HEK293 (cell line): ENCODE results near the gene ELL2.

Experiments used
- ELK4 ChIP-seq: IDR thresholded peaks from 2 replicates; pipeline ENCODE4 v1.6.1; 2011; ENCODE audit warnings: mild to moderate bottlenecking, low read depth, low read length, borderline replicate concordance
- HOXD13 ChIP-seq: sonication (generic); formaldehyde crosslinking; IDR thresholded peaks from 2 replicates; pipeline ENCODE4 v1.8.0; 2022; ENCODE audit warnings: missing genetic modification reagents, borderline replicate concordance
- PRDM1 ChIP-seq: fragments of 450-650 bp; formaldehyde crosslinking; IDR thresholded peaks from 2 replicates; pipeline ENCODE4; 2016; ENCODE audit warnings: missing biosample characterization, missing genetic modification characterization
- REST ChIP-seq: fragments of 450-650 bp; formaldehyde crosslinking; IDR thresholded peaks from 2 replicates; pipeline ENCODE4 v1.5.1; 2016; ENCODE audit warnings: missing biosample characterization, missing genetic modification characterization
- SCRT2 ChIP-seq: fragments of 450-650 bp; formaldehyde crosslinking; IDR thresholded peaks from 2 replicates; pipeline ENCODE4 v1.5.1; 2016; ENCODE audit warnings: missing biosample characterization, missing genetic modification characterization
- SP7 ChIP-seq: fragments of 450-650 bp; formaldehyde crosslinking; IDR thresholded peaks from 2 replicates; pipeline ENCODE4 v1.5.1; 2016; ENCODE audit warnings: missing biosample characterization, missing genetic modification characterization
- TCF7L2 ChIP-seq: IDR thresholded peaks from 2 replicates; pipeline ENCODE4 v1.6.1; 2011; ENCODE audit warnings: low read depth, mild to moderate bottlenecking, inconsistent platforms, low read length, moderate library complexity, borderline replicate concordance
- TSHZ1 ChIP-seq: fragments of 450-650 bp; formaldehyde crosslinking; IDR thresholded peaks from 2 replicates; pipeline ENCODE4 v1.5.1; 2016; ENCODE audit warnings: missing biosample characterization, missing genetic modification characterization, borderline replicate concordance
- ZBTB20 ChIP-seq: fragments of 450-650 bp; formaldehyde crosslinking; IDR thresholded peaks from 2 replicates; pipeline ENCODE4 v1.5.1; 2016; ENCODE audit warnings: missing biosample characterization, missing genetic modification characterization
- ZBTB44 ChIP-seq: fragments of 450-650 bp; IDR thresholded peaks from 2 replicates; pipeline ENCODE4 v1.5.1; 2018; ENCODE audit warnings: missing biosample characterization, mild to moderate bottlenecking, missing genetic modification characterization
- ZEB2 ChIP-seq: fragments of 450-650 bp; formaldehyde crosslinking; IDR thresholded peaks from 2 replicates; pipeline ENCODE4 v1.5.1; 2016; ENCODE audit warnings: missing biosample characterization, missing genetic modification characterization
- ZFHX2 ChIP-seq: fragments of 450-650 bp; formaldehyde crosslinking; conservative IDR thresholded peaks from 2 replicates; pipeline ENCODE4 v1.5.1; 2016; ENCODE audit warnings: missing biosample characterization, missing genetic modification characterization
- ZNF18 ChIP-seq: fragments of 450-650 bp; formaldehyde crosslinking; IDR thresholded peaks from 2 replicates; pipeline ENCODE4 v1.5.1; 2016; ENCODE audit warnings: missing biosample characterization, missing genetic modification characterization
- ZNF394 ChIP-seq: fragments of 450-650 bp; formaldehyde crosslinking; IDR thresholded peaks from 2 replicates; pipeline ENCODE4 v1.5.1; 2016; ENCODE audit warnings: missing biosample characterization, missing genetic modification characterization, mild to moderate bottlenecking, moderate library complexity, borderline replicate concordance
- ZNF521 ChIP-seq: fragments of 450-650 bp; formaldehyde crosslinking; IDR thresholded peaks from 2 replicates; pipeline ENCODE4 v1.5.1; 2017; ENCODE audit warnings: missing biosample characterization, mild to moderate bottlenecking, missing genetic modification characterization
- ZNF560 ChIP-seq: fragments of 450-650 bp; formaldehyde crosslinking; IDR thresholded peaks from 2 replicates; pipeline ENCODE4 v1.5.1; 2017; ENCODE audit warnings: missing biosample characterization, missing genetic modification characterization, borderline replicate concordance
- ZNF596 ChIP-seq: fragments of 450-650 bp; IDR thresholded peaks from 2 replicates; pipeline ENCODE4 v1.5.0; 2018; ENCODE audit warnings: missing biosample characterization, mild to moderate bottlenecking, missing genetic modification characterization, moderate library complexity
- ZNF600 ChIP-seq: fragments of 450-650 bp; formaldehyde crosslinking; IDR thresholded peaks from 2 replicates; pipeline ENCODE4 v1.5.1; 2016; ENCODE audit warnings: missing biosample characterization, missing genetic modification characterization
- ZNF639 ChIP-seq: fragments of 450-650 bp; formaldehyde crosslinking; IDR thresholded peaks from 2 replicates; pipeline ENCODE4 v1.5.1; 2016; ENCODE audit warnings: missing biosample characterization, missing genetic modification characterization
- ZNF664 ChIP-seq: fragments of 450-650 bp; formaldehyde crosslinking; IDR thresholded peaks from 2 replicates; pipeline ENCODE4 v1.5.1; 2016; ENCODE audit warnings: missing biosample characterization, missing genetic modification characterization
- ZNF670 ChIP-seq: fragments of 450-650 bp; formaldehyde crosslinking; IDR thresholded peaks from 2 replicates; pipeline ENCODE4 v1.5.1; 2016; ENCODE audit warnings: missing biosample characterization, missing genetic modification characterization, low read depth
- ZNF692 ChIP-seq: fragments of 450-650 bp; formaldehyde crosslinking; IDR thresholded peaks from 2 replicates; pipeline ENCODE4 v1.5.1; 2016; ENCODE audit warnings: missing biosample characterization, missing genetic modification characterization
- ZNF704 ChIP-seq: fragments of 450-650 bp; formaldehyde crosslinking; IDR thresholded peaks from 2 replicates; pipeline ENCODE4 v1.5.1; 2016; ENCODE audit warnings: missing biosample characterization, missing genetic modification characterization

The ELL2 gene

GRCh38 chr5:95967236-95967635, 5.6 kb upstream of the ELL2 start (continued):
- TF ChIP-seq ZNF639 (tag by site-specific recombination): no peak
- TF ChIP-seq ZNF600 (tag by site-specific recombination): no peak
- TF ChIP-seq ZFHX2 (tag by site-specific recombination): no peak
- TF ChIP-seq ZNF521: no peak
- no peak for TF ChIP-seq TCF7L2
- no peak for TF ChIP-seq ZNF704 (tag by site-specific recombination)
- TF ChIP-seq ZNF670 (tag by site-specific recombination): no peak
- TF ChIP-seq ELK4: no peak
- TF ChIP-seq SP7 (tag by site-specific recombination): no peak
- TF ChIP-seq SCRT2 (tag by site-specific recombination): no peak
- TF ChIP-seq ZEB2: no peak
- peak; percentile 53; the same call in 1 of the 2 replicates for TF ChIP-seq REST (tag by site-specific recombination)
- no peak for TF ChIP-seq ZBTB20 (tag by site-specific recombination)
- no peak for TF ChIP-seq HOXD13 (CRISPR knock-in tag)
- TF ChIP-seq ZNF692 (tag by site-specific recombination): no peak
- no peak for TF ChIP-seq ZNF18 (tag by site-specific recombination)
- 0 out of 2 replicates have a peak, but pooled peaks have one; percentile 35 for TF ChIP-seq ZNF560
- TF ChIP-seq ZNF394 (tag by site-specific recombination): peak; percentile 88
- no peak for TF ChIP-seq TSHZ1 (tag by site-specific recombination)
- TF ChIP-seq ZNF664: peak; percentile 52; the same call in 1 of the 2 replicates
- no peak for TF ChIP-seq PRDM1 (tag by site-specific recombination)
- TF ChIP-seq ZNF596 (tag by site-specific recombination): no peak
- no peak for TF ChIP-seq ZBTB44 (tag by site-specific recombination)
